Stomach (tissue), 4 donors: ENCODE data around the gene PRDM16.

Experiments used
- POLR2AphosphoS5 ChIP-seq, 3 donors: sonication (generic); formaldehyde crosslinking; IDR thresholded peaks; one replicate each; pipeline ENCODE4 v1.6.1; 2016; ENCODE audit warnings: antibody characterized with exemption in 3 of 3
- TF ChIP-seq, protein P1 (sequence below), 7 experiments: fragments of 450-650 bp in 4 of 7; fragments of 200-600 bp in 3 of 7; sonication (generic) in 3 of 7; IDR thresholded peaks; one replicate each; pipeline ENCODE4 v1.5.1; 2016 to 2019; ENCODE audit warnings: antibody characterized with exemption in 7 of 7, control low read depth in 2 of 7, mild to moderate bottlenecking in 1 of 7

DNA sequence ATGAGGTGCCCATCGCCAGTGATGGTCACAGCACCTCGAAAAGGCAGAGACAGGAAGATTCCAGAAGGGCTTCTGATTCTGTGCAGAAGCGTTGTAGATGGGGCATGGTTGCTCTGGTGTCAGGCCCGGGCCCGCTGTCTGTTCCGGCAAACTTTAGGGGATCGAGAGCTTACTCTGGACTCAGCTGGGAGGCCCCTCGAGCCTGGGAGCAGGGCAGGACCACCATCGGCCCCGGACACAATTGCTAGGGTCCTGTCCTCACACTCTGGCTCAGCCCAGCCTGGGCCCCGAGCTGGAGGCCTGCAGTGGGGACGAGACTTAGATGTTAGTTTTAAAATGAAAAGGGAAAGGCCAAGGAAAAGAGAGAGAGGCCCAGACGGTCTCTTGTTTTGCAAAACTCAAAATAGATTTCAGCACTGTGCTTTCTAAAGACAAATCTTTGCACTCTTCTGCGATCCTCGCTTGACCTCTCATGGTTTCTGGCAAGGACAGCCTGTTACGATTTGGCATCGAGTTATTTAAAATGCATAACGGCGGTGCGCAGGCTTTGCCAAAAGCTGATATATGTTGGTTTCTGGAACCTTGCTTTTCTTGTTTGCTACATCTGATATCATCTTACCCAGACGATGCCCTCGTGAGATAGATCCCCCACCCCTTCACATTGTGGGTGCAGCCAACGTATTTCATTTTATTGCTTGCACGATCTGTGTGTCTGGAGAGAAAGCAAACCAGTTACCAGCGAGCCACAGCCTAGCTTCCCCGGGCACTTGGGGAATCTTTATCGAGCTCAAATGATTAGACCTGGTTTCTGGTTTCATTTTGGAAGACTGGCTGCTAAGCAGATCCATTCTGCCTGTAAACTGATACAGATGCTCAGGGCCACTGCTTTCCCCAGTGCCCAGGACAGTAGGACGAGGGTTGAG, 58.0 kb downstream of the PRDM16 start:
- TF ChIP-seq, protein P1, sequence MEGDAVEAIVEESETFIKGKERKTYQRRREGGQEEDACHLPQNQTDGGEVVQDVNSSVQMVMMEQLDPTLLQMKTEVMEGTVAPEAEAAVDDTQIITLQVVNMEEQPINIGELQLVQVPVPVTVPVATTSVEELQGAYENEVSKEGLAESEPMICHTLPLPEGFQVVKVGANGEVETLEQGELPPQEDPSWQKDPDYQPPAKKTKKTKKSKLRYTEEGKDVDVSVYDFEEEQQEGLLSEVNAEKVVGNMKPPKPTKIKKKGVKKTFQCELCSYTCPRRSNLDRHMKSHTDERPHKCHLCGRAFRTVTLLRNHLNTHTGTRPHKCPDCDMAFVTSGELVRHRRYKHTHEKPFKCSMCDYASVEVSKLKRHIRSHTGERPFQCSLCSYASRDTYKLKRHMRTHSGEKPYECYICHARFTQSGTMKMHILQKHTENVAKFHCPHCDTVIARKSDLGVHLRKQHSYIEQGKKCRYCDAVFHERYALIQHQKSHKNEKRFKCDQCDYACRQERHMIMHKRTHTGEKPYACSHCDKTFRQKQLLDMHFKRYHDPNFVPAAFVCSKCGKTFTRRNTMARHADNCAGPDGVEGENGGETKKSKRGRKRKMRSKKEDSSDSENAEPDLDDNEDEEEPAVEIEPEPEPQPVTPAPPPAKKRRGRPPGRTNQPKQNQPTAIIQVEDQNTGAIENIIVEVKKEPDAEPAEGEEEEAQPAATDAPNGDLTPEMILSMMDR (IDR thresholded peaks at IDR 0.05) = no peak
- no peak for TF ChIP-seq POLR2AphosphoS5 (IDR thresholded peaks at IDR 0.05)
